ENCODE results near the gene DNMT3A. TPM values are rescaled to one million over a fixed set of nuclear protein-coding genes. Genes with fewer than 3 reads are reported as not detected.

The DNMT3A gene
- total and polyA plus RNA-seq, 3 donors from 2014 or later, result 15.5 to 36.3 (median 36.3) TPM

DNA sequence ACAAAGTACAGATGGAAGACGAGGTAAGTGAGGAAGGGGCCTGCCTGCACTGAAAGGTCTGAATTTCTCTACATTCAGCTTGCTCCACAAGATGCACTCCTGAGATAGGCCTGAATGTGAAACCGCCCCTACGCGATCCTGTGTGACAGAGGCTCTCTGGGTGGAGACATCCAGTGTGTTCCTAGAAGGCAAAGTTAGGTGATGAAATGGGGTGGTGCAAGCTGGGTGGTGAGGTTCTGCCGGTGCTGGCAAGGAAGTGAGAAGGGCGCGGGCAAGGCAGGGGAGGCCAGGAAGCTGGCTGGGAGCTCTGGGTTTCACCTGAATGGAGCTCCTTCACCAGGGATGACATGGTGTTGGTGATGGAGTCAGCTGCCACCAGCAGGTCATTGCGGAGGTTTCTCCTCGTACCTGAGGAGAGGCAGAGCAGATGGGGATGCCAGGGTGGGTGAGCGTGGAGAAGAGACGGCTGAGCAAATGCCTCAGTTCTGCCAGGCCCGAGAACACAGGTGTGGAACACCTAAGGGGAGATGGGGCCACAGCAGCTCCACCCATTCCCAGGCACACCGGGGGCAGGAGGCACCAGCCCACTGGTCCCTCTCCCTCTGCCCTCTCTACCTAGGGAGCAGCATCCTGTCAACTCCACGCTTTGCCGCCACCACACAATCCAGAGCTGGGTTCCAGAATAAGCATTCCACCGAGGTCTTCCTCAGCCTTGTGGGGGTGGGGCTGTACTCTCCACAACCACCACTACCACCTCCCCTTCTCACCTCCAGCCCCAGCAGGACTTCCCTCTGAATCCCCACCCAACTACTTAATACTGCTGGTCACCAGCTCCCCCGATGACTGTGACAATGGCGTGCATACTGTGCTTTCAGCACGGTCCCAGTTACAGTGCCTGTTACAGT is 45.5 kb upstream of the DNMT3A start:
- H3K27ac ChIP-seq, result no peak overlapping the region
- 92% methylated on average over 15 to 19 of the region's 19 CpGs for WGBS, 2 donors
- no peaks in the 10 kb centered on the region for H3K27me3 ChIP-seq
- no peak for DNase-seq
- no peaks in the 10 kb centered on the region for H3K9me3 ChIP-seq
- no peaks in the 10 kb centered on the region for H3K36me3 ChIP-seq (ENCODE audit: low read depth, missing control alignments)
- TF ChIP-seq, protein P1, sequence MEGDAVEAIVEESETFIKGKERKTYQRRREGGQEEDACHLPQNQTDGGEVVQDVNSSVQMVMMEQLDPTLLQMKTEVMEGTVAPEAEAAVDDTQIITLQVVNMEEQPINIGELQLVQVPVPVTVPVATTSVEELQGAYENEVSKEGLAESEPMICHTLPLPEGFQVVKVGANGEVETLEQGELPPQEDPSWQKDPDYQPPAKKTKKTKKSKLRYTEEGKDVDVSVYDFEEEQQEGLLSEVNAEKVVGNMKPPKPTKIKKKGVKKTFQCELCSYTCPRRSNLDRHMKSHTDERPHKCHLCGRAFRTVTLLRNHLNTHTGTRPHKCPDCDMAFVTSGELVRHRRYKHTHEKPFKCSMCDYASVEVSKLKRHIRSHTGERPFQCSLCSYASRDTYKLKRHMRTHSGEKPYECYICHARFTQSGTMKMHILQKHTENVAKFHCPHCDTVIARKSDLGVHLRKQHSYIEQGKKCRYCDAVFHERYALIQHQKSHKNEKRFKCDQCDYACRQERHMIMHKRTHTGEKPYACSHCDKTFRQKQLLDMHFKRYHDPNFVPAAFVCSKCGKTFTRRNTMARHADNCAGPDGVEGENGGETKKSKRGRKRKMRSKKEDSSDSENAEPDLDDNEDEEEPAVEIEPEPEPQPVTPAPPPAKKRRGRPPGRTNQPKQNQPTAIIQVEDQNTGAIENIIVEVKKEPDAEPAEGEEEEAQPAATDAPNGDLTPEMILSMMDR (IDR thresholded peaks at IDR 0.05), result no peak
- intact Hi-C loops (cut with DNase I; ENCODE audit: low total_unique reads), result no loop called here
- H3K4me3 ChIP-seq, result no peak overlapping the region
- no peaks in the 10 kb centered on the region for H3K4me1 ChIP-seq

DNA sequence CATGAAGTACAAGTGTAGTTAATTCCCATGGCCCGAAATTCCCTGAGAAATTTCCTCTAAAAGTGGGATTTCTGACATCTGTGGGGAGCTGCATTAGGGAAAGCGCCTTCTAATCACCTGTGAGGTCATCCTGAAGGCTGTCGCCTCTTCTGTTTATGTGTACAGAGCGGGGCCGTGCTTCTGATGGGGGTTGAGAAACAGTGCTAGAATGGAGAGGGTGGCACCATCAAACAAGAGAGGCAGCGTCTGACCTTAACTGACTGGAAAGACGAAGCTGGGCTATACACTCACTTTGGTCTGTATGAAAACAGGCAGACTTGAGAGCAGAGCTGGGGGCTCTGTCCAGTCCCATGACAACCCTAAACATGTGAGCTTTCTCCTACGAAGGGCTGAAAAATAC is 44.2 kb upstream of the DNMT3A start:
- Histone ChIP-seq H3K9me3 (no peaks in the 10 kb centered on the region), H3K4me3 (no peak overlapping the region), H3K36me3 (ENCODE audit: low read depth, missing control alignments) (no peaks in the 10 kb centered on the region), H3K27me3 (no peaks in the 10 kb centered on the region), H3K27ac (no peak overlapping the region), H3K4me1 (peaks cover under 1% of the 10 kb centered on the region)
- WGBS, 2 donors, result 84 to 97% methylated on average over 8 of the region's 8 CpGs
- DNase-seq, result no peak
- intact Hi-C loops (cut with DNase I; ENCODE audit: low total_unique reads), result no loop called here
- TF ChIP-seq, protein P1 (IDR thresholded peaks at IDR 0.05), result no peak
- no peak for TF ChIP-seq POLR2A (IDR thresholded peaks at IDR 0.05)

DNA sequence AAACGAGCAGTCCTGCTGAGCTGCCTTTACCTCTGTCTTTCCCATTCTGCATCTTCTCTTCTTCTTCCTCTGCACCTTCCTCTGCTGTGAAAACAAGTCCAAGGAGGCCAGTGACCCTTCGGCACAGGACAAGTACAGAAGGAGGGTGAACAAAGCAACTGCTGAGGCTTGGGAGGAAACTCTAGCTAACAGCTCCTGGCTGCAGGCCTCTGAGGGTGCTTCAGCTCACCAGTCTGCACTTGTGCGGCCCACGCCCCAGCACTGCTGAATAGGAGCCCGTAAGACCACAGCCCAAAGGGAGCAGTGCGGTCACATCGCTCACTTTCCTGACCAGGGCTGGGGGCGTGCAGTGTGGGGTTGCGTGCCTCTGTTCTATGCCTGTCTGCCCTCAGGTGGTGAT is 42.1 kb upstream of the DNMT3A start:
- TF ChIP-seq, protein P1 (IDR thresholded peaks at IDR 0.05), result no peak
- Histone ChIP-seq H3K4me1 (peaks cover 4% of the 10 kb centered on the region), H3K27me3 (no peaks in the 10 kb centered on the region), H3K4me3 (no peak overlapping the region), H3K27ac (no peak overlapping the region), H3K36me3 (ENCODE audit: low read depth, missing control alignments) (no peaks in the 10 kb centered on the region), H3K9me3 (no peaks in the 10 kb centered on the region)
- WGBS, 2 donors, result 95 to 100% methylated on average over 9 of the region's 9 CpGs
- intact Hi-C loops (cut with DNase I; ENCODE audit: low total_unique reads), result no loop called here
- peak; percentile 11 for DNase-seq

DNA sequence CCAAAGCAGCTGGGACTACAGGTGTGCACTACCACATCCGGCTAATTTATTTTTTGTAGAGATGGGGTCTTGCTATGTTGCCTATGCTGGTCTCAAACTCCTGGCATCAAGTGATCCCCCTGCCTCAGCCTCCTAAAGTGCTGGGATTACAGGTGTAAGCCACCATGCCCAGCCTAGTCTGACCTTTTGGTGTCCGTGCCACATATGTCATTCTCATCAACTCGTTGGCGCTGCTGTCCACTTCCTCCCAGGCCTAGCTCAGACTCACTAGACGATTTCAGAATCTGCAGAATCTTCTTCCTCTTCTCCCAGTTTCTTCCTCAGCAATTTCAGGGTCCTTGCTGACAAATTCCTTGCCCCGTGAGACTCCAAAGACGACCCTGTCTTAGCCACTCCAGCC is 39.8 kb upstream of the DNMT3A start:
- DNase-seq, result peak; percentile 12
- Histone ChIP-seq H3K4me1 (peaks cover 13% of the 10 kb centered on the region), H3K27ac (no peak overlapping the region), H3K9me3 (no peaks in the 10 kb centered on the region), H3K4me3 (no peak overlapping the region), H3K36me3 (ENCODE audit: low read depth, missing control alignments) (no peaks in the 10 kb centered on the region), H3K27me3 (no peaks in the 10 kb centered on the region)
- WGBS, 2 donors, result 89 to 91% methylated on average over 7 of the region's 7 CpGs
- intact Hi-C loops (cut with DNase I; ENCODE audit: low total_unique reads), result no loop called here
- TF ChIP-seq, protein P1 (IDR thresholded peaks at IDR 0.05), result no peak
- no peak for TF ChIP-seq POLR2A (IDR thresholded peaks at IDR 0.05)

Measured in testis (tissue), 3 donors.